Measurements from ENCODE around the gene SYCE3. TPM values are rescaled to one million over a fixed set of nuclear protein-coding genes. Genes with fewer than 3 reads are reported as not detected.
"Not testable (repeated sequence)": the region's sequence is repeated elsewhere in the genome, so short reads cannot be mapped to it uniquely, and the experiment has no call there.

The SYCE3 gene
- total and polyA plus RNA-seq, 8 donors, result 0.45 to 0.80 (median 0.63) TPM; not detected in 5

DNA sequence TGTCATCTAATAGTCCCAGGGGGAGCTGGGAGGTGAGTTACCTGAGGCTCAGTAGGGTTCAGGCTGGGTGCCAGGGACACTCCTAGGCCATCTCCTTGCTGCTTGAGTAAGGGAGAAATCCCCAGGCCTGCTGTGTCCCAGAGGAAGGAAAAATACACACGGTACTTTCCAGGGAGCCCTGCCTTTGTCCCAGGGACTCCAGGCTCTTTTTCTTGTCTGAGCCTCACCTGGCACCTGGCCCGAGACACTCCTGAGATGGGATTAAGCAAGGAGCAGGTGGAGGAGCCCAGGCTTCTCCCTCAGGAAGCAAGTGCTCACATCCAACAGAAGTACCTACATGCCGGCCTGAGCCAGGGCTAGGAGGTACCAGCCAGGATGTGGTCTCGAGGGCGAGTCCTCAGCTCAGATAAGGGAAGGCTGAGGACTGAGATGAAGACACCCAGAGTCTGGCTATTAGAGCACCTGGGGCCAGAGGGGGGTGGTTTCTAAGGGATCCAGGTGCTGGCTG lies 17.9 kb downstream of the SYCE3 start:
- WGBS, 2 donors, result 69 to 73% methylated on average over 5 of the region's 5 CpGs
- Histone ChIP-seq H3K27ac (peak overlapping the region in 2 of 4 donors; percentile 75 to 92), H3K9me3 (no peaks in the 10 kb centered on the region), H3K4me1 (peaks cover 0 to 7% (median 4%) of the 10 kb centered on the region in 3 donors), H3K4me3 (no peak overlapping the region), H3K36me3 (no peaks in the 10 kb centered on the region), H3K27me3 (peaks cover 0 to 4% (median 1%) of the 10 kb centered on the region in 4 donors)
- ATAC-seq (peak in 3 of 4 donors; percentile 2 to 47 (median 36)), FAIRE-seq (no peak), DNase-seq (peak in 2 of 6 donors; percentile 36 to 68)
- TF ChIP-seq, protein P1, sequence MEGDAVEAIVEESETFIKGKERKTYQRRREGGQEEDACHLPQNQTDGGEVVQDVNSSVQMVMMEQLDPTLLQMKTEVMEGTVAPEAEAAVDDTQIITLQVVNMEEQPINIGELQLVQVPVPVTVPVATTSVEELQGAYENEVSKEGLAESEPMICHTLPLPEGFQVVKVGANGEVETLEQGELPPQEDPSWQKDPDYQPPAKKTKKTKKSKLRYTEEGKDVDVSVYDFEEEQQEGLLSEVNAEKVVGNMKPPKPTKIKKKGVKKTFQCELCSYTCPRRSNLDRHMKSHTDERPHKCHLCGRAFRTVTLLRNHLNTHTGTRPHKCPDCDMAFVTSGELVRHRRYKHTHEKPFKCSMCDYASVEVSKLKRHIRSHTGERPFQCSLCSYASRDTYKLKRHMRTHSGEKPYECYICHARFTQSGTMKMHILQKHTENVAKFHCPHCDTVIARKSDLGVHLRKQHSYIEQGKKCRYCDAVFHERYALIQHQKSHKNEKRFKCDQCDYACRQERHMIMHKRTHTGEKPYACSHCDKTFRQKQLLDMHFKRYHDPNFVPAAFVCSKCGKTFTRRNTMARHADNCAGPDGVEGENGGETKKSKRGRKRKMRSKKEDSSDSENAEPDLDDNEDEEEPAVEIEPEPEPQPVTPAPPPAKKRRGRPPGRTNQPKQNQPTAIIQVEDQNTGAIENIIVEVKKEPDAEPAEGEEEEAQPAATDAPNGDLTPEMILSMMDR (IDR thresholded peaks at IDR 0.05), result no peak
- intact Hi-C loops (cut with DNase I), result no loop called here

DNA sequence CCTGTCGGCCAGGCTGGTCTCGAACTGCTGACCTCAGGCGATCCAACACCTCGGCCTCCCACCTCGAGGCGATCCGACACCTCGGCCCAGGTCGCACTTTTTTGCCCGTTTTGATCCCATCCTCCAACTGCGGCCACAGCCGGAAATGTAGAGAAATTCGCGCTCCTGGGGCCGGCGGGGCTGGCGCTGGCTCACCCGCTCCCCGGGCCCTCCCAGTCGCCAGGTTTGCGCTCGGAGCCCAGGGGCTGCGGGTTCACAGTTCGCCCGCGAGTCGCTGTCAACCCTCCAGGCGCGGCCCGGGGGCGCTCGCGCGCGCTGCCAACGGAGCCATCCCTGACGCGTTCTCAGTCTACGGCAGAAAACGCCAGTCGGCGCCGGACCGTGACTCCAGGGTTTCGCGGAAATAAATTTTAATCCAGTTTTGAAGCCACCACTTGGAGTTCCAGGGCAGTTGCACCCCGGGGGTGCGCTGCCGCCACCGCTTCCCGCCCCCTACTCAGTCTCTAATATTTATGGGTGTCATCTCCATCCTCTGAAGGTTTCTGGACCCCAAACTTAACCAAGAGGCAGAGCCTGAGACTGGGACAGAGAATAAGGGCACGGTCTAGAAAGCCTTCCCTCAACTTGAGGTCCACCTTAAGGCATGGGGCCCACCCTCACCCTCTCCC lies 18.5 kb downstream of the SYCE3 start:
- H3K27me3 ChIP-seq, result peaks cover 0 to 3% (median 1%) of the 10 kb centered on the region in 4 donors
- H3K9me3 ChIP-seq, result no peaks in the 10 kb centered on the region
- peak overlapping the region in 2 of 4 donors; percentile 75 to 92 for H3K27ac ChIP-seq
- ATAC-seq (peak; percentile 56 to 79 (median 66)), DNase-seq (peak; percentile 66 to 91 (median 72)), FAIRE-seq (no peak)
- H3K4me1 ChIP-seq, result peaks cover 2 to 10% (median 4%) of the 10 kb centered on the region in 3 donors
- no peaks in the 10 kb centered on the region for H3K36me3 ChIP-seq
- WGBS, 2 donors, result 5 to 6% methylated on average over 46 to 52 of the region's 52 CpGs
- H3K4me3 ChIP-seq, result peak overlapping the region in 1 of 4 donors; percentile 25
- TF ChIP-seq, protein P1 (IDR thresholded peaks at IDR 0.05), result peak in 3 of 4 donors; percentile 15 to 19 (median 17)
- intact Hi-C loops (cut with DNase I), result no loop called here

DNA sequence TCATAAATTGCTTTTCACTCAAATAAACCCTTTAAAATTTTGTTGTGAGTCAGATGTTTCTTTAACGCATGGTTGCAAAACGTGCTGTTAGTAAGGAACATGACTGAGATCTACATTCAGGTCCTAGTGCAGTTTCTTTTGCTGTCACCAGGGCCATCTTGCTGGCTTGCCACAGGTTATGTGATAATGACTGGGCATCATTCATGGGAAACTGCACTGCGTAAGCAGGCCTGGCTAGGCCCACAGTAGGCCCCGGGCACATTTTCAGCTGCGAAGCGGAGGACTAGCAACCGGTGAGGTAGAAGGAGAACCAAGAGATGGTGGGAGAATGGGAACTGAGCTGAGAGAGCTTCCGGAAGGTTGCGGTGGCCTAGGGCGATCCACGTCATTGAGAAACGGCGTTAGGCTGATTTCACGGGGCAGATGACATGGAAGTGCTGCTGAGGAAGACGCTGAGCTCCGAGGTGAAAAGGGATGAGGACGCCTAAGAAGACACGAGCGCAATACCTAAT lies 20.2 kb downstream of the SYCE3 start:
- Histone ChIP-seq H3K4me3 (no peak overlapping the region), H3K27me3 (peaks cover 0 to 3% (median 0%) of the 10 kb centered on the region in 4 donors), H3K9me3 (no peaks in the 10 kb centered on the region), H3K4me1 (peaks cover 0 to 19% (median 7%) of the 10 kb centered on the region in 3 donors), H3K27ac (peak overlapping the region in 2 of 4 donors; percentile 92 to 98), H3K36me3 (no peaks in the 10 kb centered on the region)
- DNase-seq (no peak), ATAC-seq (no peak), FAIRE-seq (no peak)
- WGBS, 2 donors, result 91 to 94% methylated on average over 19 of the region's 19 CpGs
- TF ChIP-seq, protein P1 (IDR thresholded peaks at IDR 0.05), result no peak
- intact Hi-C loops (cut with DNase I), result no loop called here

DNA sequence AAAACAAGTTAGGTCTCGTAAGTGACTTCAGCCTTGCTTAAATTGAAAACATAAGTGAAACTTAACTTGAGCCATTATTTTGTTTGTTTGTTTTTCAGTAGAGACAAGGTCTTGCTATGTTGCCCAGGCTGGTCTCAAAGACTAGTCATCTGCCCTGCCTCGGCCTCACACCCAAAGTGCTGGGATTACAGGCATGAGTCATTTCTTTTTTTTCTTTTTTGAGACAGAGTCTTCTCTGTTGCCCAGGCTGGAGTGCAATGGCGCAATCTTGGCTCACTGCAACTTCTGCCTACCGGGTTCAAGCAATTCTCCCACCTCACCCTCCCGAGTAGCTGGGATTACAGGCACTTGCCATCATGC lies 21.1 kb downstream of the SYCE3 start:
- ATAC-seq, result peak in 2 of 4 donors; percentile 7 to 42

DNA sequence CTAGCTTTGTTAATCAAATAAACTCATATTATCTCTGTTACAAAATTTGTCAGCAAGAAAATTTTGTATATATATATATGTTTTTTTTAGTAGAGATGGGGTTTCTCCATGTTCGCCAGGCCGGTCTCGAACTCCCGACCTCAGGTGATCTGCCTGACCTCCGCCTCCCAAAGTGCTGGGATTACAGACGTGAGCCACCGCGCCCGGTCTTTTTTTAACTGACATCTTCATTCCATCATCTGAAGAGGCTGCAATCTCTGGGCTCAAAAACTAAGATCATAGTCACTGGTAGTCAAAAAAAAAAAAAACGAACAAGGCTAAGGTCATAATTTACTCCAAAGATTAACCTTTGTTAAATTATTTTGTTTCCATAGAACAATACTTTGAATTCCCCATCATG lies 22.3 kb downstream of the SYCE3 start:
- Histone ChIP-seq H3K36me3 (no peaks in the 10 kb centered on the region), H3K27me3 (no peaks in the 10 kb centered on the region), H3K9me3 (no peaks in the 10 kb centered on the region), H3K4me1 (peaks cover 0 to 19% (median 7%) of the 10 kb centered on the region in 3 donors), H3K4me3 (no peak overlapping the region), H3K27ac (peak overlapping the region in 2 of 4 donors; percentile 92 to 98)
- no peak for FAIRE-seq
- no peak for ATAC-seq
- intact Hi-C loops (cut with DNase I), result no loop called here
- 71 to 85% methylated on average over 10 of the region's 10 CpGs for WGBS, 2 donors
- DNase-seq, result peak in 1 of 6 donors; percentile 12
- TF ChIP-seq, protein P1 (IDR thresholded peaks at IDR 0.05), result no peak

More for the DNA sequence above, 21.1 kb downstream of the SYCE3 start:
- DNase-seq; H3K9me3 ChIP-seq; H3K27me3 ChIP-seq; H3K36me3 ChIP-seq; FAIRE-seq; H3K4me3 ChIP-seq; intact Hi-C loops (cut with DNase I): not testable (repeated sequence)
- Histone ChIP-seq H3K4me1 (peaks cover 0 to 19% (median 7%) of the 10 kb centered on the region in 3 donors), H3K27ac (peak overlapping the region in 2 of 4 donors; percentile 92 to 98)
- WGBS, 2 donors, result 73 to 89% methylated on average over 5 of the region's 5 CpGs

All from pancreas (tissue), 10 donors.